Left renal pelvis (tissue), 4 donors: ENCODE data around the gene HUS1B. TPM values are rescaled to one million over a fixed set of nuclear protein-coding genes. Genes with fewer than 3 reads are reported as not detected.
"Not testable (repeated sequence)": the region's sequence is repeated elsewhere in the genome, so short reads cannot be mapped to it uniquely, and the experiment has no call there.

ENCODE experiments used
- DNase-seq, 4 donors: peaks; one replicate each; pipeline ENCODE4 v3.0.0-alpha.2; 2013; ENCODE audit warnings: low read depth in 4 of 4, low spot score in 3 of 4
- polyA plus RNA-seq, 4 donors: library from polyadenylated mRNA; unstranded; fragments of 120-200 nt; gene quantifications; one replicate each; pipeline ENCODE4 v1.2.1, GENCODE V29; 2013; ENCODE audit not compliant: insufficient read length in 4 of 4

Gene HUS1B
- polyA plus RNA-seq, 4 donors, result 0.29 to 0.48 TPM; not detected in 2

DNA sequence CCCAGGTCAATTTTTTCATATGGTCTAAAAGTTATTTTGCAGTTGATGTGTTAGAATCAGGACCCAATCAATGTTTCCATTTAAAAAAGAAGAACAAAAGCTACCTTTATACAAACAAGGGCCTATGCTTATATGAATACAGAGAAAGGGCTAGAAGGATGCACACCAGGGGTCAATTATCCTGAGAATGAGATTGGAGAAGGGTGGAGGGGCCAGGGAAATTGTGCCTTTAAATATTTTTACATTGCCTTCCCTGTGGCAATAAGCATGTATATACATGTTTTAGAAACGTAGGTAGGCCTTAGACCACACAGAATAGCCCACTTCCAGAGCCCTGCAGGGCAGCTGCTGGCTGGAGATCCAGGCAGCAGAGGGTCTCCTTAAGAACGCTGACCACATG lies 23.4 kb upstream of the HUS1B start:
- DNase-seq, result no peak

DNA sequence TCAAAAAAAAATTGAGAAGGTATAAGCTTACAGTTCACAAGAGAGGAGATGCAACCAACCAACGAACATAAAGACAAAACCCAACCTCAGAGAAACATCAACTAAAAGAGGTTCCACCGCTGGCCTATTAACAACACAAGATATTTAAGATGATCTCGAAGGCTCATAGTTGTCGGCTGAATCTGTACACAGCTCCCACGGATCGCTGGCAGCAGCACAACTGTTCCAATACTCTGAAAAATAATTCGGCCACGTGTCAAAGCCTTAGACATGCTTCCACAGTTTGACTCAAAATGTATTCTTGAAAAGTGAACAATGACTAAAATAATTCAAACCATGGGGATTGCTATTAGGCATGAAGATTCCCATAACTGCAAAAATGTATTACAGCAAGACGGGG lies 22.4 kb upstream of the HUS1B start:
- DNase-seq, result no peak

DNA sequence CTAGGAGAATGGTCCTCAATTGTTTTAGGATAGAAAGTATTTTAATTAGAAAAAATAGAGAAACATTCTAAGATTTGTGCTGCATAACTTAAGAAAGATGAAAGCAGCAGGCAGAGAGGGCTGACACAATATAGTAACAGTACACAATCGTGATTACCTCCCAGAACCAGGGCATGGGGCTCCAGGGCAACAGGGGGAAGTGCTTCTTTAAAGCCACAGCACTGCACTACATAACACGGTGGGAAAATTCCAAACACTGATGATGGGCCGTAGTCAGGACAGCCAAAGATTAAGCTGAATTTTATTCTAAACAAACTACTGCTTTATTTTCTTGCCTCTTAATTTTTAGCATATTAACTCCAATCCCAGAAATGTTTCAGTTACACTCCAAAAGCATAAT lies 21.6 kb upstream of the HUS1B start:
- no peak for DNase-seq

DNA sequence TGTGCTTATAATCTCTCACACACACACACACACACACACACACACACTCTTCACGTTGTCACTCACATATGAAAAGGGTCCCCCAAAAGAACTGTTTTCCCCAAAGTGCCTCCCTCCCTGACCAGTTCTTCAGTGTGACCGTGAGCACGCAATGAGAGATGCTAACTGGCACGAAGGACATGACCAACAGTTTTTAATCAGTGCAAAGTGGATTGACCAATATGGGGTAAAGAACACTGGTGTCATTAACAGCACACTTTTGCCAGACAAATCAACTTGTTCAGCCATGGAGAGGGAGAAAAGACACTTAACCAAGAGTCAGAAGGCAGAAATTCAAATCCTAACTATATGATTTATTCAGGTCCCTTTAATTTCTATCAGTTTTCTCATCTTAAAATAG lies 21.0 kb upstream of the HUS1B start:
- no peak for DNase-seq

DNA sequence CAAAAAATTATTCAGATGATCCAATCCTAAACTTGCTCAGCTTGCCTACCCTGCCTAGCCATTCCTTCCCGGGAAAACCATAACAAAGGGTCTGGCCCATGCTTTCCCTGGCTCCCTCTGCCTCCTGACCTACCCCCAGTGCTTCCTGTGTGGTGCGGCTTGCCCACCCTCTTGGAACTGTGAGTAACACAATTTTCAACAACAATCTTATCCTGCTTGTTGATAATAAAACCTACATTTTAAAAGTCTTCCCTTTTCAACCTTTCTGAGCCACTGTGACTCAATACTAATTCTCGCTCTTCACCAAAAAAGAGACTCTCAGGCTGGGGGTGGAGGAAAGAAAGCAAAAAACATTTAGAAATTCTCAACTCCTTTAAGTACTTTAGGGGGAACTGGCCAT lies 18.1 kb upstream of the HUS1B start:
- no peak for DNase-seq

DNA sequence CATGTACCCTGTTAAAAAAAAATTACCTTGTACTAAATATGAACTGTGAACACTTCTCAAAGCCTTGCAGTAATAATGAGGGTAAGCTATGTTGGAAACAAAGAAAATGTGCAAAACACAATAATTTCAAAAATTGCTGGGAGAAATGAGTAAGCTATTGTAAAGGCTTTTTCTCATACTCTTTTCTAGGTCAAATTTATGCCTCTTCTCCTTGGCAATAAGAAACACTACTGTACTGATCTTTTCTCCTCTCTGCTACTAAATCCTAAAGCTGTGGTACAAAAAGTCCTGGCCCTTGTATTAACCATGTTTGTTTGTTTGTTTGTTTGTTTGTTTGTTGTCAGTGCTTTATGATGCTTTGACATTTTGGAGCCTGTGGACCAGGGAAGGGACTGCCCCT lies 17.5 kb upstream of the HUS1B start:
- DNase-seq, result no peak

DNA sequence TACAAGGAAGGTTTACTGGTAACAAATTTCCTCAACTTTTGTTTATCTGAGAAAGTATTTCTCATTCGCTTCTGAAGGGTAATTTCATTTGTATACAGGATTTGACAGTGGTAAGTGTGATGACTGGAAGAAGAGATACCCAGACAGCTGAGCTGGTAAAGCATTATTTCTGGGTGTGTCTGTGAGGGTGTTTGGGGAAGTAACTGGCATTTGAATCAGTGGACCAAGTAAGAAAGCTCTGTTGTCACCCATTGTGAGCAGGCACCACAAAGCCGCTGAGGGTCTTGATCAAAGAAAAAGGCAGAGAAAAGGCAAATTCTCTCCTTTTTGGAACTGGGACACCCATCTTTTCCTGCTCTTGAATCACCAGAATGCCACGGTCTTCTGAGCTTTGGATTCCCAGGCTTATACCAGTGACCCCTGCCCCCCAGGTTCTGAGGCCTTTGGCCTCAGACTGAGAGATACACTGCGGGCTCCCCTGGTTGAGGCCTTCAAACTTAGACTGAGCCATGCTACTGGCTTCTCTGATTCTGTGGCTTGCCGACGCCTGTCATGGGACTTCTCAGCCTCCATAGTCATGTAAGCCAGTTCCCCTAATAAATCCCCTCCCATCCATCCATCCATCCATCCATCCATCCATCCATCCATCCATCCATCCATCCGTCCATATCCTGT lies 10.5 kb upstream of the HUS1B start:
- DNase-seq, result no peak

DNA sequence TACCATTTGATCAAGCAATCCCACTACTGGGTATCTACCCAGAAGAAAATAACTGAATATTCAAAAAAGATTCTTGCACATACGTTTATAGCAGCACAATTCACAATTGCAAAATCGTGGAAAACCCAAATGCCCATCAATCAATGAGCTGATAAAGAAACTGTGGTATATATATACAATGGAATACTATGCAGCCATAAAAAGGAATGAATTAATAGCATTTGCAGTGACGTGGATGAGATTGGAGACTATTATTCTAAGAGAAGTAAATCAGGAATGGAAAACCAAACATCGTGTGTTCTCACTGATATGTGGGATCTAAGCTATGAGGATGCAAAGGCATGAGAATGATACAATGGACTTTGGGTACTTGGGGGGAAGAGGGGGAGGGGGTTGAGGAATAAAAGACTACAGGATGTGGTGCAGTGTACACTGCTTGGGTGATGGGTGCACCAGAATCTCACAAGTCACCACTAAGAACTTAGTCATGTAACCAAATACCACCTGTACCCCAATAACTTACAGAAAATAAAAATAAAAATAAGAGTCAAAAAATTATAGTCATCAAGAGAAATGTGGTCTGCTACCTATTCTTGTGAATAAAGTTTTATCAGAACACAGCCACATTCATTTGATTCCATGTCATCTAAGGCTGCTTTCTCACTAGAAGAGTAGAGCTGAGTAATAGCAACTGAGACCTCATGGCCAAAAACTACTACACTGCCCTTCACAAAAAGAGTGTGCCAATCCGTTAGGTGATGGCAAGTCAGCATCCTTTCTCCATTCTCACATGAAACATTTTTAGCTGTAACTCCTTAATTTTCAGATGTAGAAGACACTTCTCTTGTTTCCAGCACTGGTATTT lies 8.7 kb upstream of the HUS1B start:
- DNase-seq, result no peak

DNA sequence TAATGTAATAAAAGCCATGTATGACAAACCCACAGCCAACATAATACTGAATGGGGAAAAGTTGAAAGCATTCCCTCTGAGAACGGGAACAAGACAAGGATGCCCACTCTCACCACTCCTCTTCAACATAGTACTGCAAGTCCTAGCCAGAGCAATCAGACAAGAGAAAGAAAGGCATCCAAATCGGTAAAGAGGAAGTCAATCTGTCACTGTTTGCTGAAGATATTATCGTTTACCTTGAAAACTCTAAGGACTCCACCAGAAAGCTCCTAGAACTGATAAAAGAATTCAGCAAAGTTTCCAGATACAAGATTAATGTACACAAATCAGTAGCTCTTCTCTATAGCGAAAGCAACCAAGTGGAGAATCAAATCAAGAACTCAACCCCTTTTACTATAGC lies 6.9 kb upstream of the HUS1B start:
- DNase-seq, result not testable (repeated sequence)

DNA sequence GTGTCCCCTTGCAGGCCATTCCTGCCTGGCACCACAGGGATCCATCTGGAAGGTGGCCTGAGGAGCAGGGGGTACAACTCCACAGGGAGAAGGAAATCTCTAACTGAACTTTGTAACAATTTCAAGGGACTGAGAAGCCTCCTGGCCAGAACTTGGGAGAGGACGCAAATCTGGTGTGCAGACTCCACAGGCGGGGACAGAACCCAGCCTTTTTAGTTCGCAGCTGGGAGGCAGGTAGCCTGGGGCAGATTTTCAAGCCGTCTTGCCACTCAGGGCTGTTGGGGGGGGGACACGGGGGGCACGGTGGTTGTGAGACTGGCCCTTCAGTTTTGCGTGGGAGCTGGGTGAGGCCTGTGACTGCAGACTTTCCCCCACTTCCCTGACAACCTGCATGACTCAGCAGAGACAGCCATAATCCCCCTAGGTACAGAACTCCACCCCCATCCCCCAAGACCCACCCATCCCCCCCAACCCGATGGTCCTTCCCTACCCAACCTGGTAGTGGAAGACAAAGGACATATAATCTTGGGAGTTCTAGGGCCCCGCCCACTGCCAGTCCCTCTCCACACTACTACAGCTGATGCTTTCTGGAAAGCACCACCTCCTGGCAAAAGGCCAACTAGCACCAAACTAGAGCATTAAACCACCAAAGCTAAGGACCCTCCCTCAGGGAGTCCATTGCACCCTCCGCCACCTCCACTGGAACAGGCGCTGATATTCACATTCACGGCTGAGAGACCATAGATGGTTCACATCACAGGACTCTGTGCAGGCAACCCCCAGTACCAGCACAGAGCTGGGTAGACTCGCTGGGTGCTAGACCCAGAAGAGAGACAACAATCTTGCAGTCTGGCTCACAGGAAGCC lies 3.0 kb upstream of the HUS1B start:
- DNase-seq, result no peak

DNA sequence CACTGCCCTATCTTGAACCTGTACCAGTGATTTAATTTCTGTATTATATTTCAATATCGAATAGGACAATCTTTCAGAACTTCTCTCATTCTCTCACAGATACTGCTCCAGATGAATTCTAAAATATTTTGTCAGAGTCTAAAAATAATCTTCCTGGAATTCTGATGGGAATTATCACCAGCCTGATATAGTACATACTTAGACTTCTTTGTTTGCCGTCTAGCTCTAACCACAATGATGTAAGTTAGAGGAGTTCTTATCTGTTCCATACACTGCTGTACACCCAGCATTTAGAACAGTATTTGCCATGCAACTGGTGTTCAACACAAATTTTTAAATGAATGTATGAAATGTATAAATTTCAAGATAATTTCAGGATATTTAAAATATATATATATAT lies 1.3 kb upstream of the HUS1B start:
- no peak for DNase-seq

DNA sequence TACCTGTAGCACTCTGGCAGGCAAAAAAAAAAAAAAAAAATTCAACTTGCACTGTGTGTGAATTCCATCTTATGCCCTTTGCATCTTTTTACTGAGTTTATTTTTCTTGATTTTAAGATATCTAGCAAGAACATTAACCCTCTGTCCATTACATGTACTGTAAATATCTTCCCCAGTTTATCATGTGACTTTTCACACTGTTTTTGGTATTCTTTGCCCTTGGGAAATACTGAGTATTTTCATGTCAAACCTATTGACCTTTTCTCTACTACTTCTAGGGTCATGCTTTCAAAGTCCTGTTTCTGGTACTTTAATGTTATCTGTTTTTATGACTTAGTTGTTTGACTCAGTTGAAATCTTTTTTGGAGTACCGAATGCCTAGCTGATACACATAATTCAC lies 843 bp upstream of the HUS1B start:
- no peak for DNase-seq

DNA sequence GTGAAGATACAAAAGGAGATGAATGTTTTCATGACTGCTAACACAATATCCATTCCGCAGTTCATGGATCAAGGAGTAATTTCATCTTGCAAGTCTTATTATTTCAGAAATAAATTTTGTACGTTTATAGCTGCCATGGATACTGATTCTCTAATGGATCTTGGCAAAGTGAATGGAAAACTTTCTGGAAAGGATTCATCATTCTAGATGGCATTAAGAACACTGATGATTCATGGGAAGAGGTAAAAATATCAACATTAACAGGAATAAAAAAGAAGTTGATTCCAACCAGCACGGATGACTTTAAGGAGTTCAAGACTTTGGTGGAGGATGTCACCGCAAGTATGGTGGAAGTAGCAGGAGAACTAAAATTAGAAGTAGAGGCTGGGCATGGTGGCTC lies 2.8 kb downstream of the HUS1B start:
- no peak for DNase-seq

DNA sequence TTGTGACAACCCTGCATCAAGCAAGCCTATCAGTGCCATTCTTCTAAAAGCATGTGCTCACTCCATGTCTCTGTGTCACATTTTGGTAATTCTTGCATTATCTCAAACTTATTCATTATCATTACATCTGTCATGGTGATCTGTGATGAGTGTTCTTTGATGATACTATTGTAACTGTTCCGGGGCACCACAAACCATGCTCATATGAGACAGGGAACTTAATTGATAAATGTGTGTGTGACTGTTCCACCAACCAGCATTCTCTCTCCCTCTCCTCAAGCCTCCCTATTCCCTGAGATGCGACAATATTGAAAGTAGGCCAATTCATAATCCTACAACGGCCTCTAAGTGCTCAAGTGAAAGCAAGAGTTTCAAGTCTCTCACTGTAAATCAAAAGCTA lies 4.0 kb downstream of the HUS1B start:
- DNase-seq, result no peak

DNA sequence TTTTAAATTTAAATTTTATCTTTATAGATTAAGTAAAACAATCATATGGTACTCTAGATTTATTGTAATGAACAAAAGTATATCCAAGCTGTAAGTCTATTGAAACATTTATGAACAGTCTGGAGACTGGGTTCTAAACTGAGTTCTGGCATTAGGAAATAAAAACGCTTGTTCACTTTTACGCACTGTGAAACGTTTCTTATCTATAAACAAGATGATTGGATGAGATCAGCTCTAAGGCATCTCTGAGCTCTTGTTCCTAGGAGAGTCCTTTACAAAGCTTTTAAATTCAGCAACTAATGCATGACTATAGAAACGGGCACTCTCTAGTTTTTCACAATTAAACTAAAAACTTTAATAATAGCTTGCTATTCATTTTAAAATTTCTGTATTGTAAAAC lies 6.8 kb downstream of the HUS1B start:
- DNase-seq, result no peak

DNA sequence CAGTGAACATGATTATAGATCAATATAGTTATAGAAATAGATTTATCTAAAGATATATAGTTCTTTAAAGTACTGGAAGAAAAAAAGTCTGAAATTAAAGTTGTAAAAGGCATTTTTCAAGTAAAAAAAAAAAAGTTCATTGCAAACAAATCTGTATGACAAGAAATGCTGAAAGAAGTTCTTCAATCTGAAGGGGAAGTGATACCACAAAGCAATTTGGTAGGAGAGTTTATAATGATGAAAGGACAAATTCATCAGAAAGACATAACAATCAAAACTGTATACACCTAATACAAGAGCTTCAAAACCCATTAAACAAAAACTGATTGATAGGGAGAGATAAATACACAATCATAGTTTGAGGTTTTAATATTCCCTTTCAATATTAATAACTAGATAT lies 14.1 kb downstream of the HUS1B start:
- no peak for DNase-seq

DNA sequence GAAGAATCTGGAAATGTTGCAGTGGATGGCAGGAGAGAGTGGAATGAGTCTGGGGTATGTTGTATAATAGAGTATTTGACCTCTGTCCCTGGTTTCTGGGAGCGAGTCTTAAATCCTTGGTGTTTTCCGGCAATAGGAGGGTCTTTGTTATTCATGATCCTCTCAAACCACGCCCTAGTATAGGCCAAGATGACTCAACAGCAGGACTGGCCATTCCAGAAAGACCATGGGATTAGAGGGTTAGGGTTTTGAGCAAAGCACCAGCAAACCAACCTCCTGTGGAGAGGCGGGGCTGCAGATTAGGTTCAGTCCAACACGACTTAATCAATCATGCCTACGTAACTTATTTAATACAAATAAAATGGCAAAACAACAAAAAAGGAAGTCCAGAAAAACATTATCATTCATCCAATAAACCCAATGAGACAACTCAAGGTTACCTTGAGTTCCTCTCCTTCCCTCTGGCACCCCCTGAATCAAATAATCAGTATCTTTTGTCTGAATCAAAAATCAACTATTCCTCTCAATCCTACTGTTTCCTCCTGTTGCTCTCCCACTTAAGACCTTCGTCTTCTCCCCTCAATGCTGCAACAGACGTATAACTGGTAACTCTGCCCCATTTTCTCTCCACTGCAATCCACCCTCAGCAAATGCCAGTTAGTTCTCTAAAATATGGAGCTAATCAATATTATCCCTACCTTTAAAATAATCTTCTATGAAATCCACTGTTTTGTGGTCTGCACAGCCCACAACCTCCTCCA lies 15.5 kb downstream of the HUS1B start:
- DNase-seq, result no peak

DNA sequence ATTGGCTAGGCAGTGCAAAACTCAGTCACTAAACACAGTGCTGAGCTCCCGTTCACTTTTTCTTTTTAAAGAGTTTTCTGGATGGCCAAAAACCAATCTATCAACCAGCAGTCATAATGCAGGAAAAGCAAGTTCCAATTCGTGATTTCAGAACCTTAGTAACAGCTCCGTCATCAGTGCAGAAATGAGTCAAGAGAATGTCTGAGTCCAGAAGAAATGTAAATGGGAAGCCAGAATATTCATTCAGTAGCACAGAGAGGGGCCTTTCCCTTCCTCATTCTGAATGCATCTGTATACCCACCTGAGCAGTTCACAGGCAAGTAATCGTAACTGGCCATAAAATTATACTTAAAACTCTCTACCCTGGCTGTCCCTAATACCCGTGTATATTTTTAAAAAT lies 20.4 kb downstream of the HUS1B start:
- no peak for DNase-seq

DNA sequence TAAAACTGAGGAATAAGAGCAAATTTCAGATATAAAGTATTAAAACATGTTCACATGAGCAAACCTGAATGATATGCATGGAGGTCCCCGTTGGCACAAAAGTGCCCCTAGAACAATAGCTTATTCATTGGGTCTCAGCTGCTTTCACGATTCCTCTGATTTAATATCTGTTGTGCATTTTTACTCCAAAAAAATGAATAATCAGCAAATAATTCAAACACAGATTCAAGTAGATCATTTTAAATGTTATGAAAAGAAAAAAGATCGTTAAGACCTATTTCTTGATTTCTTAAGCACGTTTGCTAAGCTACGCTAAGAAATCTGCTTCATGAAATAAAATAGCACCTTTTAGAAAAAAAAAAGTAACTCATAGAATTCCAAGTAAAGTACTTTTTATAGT lies 21.7 kb downstream of the HUS1B start:
- DNase-seq, result no peak

DNA sequence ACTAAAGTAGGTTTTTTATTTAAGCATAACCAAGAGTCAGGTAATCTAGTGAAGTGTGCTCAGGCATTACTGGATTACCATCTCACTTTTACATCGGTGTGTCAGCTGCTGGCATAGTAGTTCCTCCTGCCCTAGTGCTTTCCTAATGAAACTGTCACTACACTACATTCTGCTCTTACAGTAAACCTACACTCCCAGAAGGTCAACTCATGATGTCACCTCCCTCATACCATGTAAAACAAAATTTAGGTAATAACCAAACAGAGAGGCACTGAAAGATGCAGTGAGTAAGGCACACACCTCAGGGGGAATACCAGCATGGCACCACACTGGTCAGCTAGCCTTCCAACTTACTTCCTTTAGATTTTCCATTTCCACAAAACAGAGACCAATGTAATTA lies 23.3 kb downstream of the HUS1B start:
- DNase-seq, result no peak

DNA sequence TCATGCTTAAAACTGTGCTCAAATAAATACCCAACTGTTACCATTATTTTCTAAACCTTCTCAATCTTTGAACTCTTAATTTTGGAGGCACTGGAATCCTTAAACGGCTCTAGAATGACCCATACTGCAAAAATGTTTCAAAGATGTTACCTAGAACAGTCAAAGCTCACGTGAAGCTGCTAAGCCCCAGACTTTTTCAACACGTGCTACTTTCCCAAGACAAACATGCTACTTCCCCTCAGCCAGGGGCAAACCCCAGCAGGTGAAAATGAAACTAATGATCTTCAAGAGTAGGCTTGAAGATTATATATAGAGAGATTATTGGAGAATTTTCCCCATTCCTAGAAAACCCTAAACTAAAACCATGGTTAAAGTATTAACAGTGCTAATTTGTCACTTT lies 28.1 kb downstream of the HUS1B start:
- DNase-seq, result no peak
